C1 segment of cervical spinal cord (tissue), 14 donors: ENCODE measurements around the gene COL25A1.
"Not testable (repeated sequence)": the region's sequence is repeated elsewhere in the genome, so short reads cannot be mapped to it uniquely, and the experiment has no call there.

Experiments
- DNase-seq, 14 donors: peaks; one replicate each; lab custom pipeline; 2025; lab: John Stamatoyannopoulos, UW

The COL25A1 gene

DNA sequence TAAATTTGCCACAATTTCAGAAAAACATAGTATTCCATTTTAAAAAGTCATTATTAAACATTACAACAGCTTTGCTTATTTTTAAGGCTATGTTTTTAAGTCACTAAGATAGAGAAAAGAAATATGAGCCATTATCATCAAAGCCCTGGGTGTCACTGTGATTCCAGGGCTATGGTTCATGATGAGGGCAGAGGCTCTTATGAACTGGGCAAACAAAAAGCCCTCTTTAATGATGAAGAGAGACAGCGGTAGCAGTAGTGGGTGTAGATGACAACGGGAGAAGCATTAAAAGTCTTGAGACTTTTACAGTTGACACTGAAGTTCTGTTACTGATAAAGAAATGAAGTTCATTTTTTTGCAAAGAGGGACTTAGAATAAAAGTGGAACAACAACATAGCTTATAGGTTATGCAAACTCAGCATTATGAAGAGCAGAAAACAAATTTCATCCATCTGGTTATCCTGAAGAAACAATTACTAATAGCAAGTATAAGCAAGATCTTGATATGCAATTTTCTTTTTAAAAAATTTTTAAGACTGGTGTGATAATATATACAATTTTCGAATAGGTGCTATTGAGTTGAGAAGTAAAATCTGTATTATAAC is 336.9 kb downstream of the COL25A1 start:
- no peak for DNase-seq

DNA sequence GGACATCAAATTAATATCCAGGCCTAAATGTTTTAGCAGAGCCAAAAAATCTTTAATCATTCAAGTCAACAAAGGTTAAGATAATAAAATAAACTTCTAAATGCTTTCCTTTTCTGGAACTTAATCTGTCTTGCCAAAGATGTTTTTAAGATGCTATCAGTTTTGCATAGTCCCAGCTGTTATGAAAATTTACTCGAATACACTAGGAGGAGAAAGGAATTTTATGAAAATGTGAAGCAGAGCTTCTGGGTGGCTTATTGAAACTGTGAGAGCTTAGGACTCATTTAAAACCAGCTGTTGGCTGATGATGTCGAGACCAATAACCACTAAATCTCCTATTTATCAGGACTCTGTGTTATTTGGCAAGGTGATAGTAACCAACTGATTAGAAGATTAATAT is 337.4 kb downstream of the COL25A1 start:
- DNase-seq = no peak

DNA sequence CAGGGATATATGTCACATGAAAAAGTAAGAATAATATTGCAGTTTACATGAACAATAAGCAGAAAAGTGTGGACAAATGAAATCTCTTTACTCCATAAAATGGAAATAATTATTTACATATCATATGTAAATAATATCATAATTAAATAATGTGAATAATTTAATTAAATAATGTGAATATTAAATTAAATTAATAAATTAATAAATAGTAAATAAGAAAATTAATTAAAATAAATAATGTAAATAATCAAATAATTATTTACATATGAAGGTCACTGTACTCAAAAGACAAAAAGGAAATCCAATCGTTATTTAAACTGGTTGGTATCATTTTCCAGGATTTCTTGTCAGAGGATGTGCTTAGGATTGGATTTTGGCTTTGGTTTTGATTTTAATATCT is 338.5 kb downstream of the COL25A1 start:
- no peak for DNase-seq

DNA sequence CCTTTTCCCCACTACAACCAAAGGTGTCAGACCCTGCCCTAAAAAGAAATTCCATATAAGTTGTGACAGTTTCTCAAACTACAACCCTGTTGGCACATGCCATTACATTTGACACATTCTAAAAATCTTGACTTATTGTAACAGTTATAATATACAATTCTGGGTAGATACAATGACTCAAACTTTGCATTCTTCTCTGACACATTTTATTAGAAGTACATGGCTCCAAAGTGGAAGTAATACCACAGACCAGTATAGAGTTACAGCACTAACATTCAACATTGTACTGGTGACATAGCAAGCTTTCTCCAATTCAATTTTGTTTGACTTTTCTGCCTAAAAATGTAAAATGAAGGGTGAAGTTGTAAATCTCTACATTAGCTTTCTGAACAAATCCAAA is 343.0 kb downstream of the COL25A1 start:
- no peak for DNase-seq

DNA sequence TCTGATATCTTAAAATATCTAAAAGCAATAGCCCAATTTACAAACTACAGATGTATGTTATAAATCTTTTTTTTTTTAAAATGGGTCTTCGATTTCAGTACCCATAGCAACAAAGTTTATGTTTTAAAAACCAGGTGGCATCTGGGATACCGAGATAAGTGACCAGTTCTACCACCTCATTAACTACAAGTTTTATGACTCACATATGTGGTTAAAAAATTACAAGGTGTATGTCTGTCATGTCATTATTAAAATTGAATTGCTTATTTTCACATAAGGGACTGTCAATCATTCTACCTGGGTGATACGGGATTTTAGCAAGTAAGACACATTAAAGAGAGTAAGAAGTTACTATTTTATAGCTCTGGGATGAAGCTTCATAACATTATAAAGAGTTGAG is 347.6 kb downstream of the COL25A1 start:
- no peak for DNase-seq

DNA sequence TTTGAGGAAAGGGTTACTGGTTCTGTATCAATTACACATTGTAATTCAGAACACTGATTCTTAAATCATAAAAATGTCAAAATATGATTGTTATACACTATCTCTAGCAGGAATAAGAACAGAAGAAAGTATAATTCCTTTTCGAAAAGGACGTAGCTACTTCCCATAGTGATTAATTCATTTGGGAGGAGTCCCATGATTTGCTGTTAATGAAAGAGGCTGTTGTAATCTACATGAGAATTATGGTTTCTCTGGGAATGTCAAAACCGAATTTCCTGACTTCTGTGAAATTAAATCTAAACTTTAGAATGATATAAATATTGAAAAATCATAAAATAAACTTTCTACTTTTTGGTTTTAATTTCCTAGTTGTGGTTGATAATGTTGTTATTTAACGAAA is 348.5 kb downstream of the COL25A1 start:
- DNase-seq = no peak

DNA sequence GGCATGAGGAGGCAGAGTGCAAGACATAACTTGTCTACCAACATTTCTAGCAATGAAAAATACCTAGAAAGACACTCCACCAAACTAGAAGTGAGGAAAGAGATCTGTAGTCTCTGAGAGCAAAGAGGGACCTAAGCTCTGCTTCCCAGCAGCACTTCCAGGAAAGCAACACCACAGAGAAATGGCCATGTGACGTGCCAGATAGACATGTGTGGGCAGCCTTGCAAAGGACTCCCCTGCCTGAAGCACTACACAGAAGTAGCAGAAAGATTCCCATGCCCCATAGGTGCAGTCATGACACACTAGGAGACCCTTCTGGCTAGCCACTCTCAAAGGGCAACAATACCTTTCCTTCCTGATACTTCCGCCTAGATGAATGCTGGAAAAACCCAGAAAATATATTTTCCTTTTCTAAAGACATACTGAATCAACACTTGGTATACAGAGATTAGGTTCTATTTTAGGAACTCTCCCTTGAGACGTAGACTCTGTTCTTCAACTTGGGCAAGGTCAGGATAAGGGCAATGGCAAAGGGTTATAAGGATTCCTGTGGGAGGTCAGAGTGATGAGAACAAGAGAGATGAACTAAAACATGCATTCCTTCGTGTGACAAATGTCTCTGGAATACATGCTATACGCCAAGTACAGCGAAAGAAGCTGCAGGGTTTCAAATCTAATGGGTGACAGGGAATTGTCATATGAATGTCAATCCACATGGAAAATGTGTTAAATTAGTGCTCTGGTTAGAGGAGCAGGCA is 352.1 kb downstream of the COL25A1 start:
- no peak for DNase-seq

DNA sequence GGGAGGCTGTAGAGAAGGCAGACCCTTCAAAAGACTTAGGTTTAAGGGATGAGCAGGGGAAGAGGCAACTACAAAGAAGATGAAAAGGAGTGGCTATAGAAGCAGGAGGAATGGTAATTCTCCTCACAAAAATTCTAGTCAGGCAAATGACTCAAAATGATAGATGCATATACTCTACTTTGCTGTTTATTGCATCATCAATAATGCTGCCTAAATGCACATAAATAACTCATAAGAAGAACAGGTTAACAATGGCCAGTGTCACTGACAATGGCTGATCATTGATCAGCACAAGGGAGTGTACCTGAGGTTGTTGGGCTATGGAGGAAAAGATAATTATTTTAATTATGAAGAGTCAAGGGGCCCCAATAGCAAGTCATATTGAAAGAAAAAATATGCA is 354.9 kb downstream of the COL25A1 start:
- no peak for DNase-seq

DNA sequence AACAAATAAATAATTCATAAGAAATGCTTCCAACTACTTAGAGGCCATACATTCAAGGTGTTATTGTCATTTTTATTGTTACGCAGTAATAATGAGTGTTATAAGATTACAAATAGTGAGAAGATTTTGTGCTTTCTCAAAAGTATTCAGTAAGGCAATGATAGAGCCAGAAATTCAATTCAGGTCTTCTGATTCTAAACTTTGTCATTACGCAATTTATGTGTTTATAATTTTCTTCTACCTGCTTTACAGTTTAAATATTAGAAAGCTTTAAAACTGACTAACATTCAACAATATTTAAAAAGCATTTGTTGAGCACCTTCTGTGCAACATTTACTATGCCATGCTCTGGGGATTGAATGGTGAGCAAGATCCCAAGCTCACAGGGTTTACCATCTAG is 356.2 kb downstream of the COL25A1 start:
- no peak for DNase-seq

DNA sequence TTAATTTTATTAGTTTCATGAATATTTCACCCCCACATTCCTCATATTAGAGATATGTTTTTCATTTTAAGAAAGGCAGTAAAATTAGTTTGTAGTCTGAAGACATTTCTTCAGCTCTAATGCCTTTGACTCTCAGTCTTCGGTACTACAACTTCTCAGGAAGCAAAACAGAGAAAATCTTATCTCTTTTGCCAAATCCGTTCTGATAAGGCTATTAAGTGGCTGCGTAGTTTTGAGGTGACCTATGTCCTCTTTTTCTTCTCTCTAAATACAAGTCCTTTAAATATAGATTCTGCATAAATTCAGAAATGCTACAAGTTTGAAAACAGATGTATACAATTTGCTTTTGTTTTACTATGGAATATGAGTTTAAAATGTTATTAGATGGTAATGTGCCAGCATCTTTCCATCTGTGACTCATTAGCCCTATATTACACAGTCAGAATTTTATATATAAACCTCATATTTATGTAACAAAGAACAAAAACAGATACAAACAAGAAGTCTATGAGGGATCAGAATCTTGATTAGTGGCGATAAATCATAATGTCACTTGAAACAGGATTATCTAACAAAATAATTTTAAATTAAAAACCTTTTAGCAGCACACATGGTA is 358.4 kb downstream of the COL25A1 start:
- no peak for DNase-seq

DNA sequence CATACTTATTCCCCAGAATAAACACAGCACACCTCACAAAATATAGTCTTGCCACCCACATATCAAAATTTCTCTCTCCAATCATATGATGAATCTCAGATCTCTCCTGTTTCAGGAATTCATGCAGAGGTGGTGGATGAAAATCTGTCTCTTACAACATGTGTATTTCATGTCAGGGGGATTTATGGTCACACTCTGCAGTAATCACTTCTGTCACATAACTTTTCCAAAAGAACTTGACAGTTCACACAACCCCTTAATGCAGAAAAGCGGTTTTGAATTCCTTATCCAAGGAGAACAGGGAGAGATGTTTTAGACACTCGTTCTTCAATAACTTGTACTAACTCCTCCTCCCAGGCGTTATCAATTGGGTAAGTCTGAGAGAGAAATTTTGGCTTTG is 359.1 kb downstream of the COL25A1 start:
- DNase-seq = no peak

DNA sequence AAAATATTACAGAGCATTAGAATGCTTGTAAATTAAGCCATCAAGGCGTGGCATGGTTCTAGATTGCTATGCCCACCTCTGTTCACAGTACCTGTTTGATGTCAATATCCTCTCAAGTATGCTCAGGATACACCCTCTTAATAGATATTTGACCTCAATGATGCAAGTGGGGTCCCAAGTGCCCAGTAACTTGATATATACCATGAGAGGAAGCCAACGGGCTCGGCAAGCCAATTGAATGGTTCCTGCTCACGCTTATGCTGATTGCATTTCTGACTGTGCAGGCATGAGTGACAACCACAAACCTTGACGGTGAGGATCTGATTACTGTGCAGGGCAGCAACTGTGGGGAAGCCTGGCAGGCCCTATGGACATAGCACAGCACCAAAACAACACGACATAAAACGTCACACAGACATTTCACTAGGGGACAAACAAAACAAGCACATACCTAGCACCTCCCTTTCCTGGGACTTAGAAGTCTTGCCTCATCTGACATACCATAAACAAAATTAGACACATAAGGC is 360.5 kb downstream of the COL25A1 start:
- DNase-seq = no peak

DNA sequence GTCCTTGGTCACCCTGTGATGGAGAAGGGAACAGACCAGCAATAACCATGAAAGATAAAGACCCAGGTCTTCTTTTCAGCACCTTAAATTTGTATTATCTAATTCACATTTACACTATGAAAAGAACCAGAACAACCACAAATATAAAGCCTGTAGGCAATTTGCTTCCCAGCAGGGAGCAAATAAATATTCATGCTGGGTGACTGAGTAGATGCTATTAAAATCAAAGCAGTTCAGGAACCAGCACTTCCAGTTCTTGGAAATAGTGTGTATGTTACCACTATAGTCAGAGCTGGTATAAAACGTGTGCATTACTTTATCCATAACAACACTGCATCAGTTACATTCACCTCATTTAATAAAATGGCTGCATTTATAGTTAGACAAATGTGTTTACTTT is 361.8 kb downstream of the COL25A1 start:
- no peak for DNase-seq

DNA sequence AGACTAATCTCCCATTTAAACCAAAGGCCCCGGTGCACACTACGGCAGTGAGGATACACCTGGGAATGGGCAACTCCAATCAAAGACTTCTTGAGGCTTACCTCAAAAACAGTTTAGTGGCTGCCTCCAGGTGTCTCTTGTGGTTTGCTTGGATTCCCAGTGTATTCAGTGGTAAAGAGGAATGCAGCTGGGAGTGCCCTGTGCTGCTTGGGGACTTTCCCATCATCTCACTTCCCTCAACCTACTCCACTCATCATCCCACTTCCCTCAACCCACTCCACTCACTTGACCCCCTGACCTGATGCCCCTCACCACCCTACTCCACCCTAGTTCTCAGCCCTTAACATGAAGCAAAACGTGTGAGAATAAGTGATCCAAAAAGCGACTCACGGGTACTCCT is 362.3 kb downstream of the COL25A1 start:
- no peak for DNase-seq

DNA sequence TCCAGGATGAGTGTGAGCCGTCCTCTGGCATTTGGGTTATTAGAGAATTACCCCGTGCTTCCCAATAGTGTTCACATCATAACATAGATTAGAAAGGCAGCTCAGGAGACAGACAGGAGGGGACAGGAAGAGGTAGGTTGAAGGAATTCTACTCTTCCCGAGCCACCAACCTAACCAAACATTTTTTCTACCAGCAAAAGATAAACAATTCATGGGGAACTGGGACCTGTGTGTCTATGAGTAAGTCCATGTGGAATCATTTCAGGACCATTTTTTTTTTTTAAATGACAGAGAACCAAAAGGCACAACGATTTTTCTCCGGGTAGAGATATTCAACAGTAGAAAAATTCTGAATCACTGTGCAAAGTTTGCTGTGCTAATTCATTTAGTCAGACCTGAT is 365.4 kb downstream of the COL25A1 start:
- no peak for DNase-seq

DNA sequence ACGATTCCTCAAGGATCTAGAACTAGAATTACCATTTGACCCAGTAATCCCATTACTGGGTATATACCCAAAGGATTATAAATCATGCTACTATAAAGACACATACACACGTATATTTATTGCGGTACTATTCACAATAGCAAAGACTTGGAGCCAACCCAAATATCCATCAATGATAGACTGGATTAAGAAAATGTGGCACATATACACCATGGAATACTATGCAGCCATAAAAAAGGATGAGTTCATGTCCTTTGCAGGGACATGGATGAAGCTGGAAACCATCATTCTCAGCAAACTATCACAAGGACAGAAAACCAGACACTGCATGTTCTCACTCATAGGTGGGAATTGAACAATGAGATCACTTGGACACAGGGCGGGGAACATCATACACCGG is 368.5 kb downstream of the COL25A1 start:
- not testable (repeated sequence) for DNase-seq

DNA sequence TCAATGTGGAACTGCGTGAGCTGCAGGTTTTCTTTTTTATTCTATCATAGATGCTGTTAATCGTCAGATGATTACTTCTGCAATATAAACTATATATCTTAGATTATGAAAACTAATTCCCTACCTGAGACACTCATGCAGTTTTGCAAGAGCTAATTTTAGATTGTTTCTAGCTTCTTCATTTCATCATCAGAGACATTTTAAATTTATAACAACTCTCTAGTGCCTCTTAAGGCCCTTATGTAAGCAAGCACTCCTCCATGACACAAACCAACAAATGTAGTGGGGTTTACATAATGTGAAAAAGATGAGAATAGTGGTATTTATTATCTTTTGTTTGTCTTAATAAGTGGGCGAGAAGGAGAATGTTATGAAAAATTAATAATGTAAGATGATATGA is 369.4 kb downstream of the COL25A1 start:
- DNase-seq = no peak

DNA sequence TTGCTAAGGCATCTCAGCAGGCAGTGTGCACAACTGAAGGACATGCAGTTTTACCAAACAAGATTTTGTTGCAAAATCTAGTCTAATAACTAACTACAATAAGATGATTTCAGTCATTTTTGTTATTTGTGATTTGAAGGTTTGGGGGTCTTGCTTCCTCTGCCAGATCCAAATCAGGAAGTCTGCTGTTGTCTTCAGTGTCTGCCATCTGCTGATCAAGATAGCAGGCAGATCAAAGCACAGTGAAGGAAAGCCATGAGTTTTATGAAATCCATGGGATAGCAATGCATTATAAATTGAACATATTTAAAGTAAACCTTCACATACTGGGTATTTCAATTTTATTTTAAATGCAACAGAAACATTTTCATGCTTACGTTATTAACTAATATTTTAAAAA is 370.5 kb downstream of the COL25A1 start:
- DNase-seq = no peak

DNA sequence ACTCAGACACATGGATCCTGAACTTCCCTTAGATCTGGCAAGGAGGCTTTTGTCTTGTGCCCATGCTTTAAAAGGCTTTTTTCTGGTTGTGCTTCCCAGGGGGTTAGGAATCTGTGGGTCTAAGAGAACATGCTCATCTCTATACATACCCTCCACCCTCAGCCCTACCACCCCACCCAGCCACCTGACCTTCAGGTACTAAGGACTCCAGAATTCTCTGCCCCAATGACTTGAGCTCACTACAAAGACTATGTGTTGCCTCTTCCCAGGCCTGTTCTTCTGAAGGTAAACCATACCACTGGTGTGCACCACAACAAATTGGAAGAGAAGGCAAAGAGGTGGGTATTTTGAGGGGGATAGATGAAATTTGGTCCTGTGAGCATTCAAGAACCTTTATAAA is 372.3 kb downstream of the COL25A1 start:
- no peak for DNase-seq

DNA sequence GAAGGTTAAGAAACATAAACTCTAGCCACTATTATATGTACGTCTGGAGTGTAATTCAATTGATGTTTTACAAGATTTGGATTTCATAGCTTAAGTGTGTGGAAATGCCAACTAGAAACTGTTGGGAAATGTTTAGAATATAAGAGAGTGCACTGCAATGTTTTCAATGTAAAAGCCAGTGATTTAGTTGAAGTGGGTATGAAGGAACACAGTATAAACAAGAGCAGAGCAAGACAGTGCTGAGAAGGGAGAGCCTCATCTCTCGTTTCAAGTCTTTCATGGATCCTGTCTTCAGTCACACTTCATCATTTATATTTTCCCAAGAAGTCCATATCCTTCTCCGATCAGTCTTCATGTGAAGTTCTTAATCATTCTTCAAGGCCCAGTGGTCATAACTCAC is 375.7 kb downstream of the COL25A1 start:
- no peak for DNase-seq

DNA sequence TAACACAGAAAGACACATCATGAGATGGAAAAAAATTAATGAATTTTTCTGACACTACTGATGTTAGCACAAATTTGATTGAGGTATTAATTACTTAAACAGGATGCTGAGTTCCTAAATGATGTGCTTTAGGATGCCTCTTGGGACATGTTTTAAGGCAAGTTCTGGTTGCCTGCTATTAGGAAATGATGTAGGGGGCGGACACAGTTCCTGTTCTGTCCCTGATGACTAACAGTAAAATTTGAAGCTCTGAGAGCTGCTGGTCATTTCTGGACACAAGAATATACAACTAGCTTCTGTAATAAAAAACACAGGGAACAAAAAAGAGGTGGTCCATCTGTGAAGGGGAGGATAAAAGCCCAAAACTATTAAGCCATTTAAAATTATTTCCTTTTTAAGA is 376.4 kb downstream of the COL25A1 start:
- DNase-seq = no peak

DNA sequence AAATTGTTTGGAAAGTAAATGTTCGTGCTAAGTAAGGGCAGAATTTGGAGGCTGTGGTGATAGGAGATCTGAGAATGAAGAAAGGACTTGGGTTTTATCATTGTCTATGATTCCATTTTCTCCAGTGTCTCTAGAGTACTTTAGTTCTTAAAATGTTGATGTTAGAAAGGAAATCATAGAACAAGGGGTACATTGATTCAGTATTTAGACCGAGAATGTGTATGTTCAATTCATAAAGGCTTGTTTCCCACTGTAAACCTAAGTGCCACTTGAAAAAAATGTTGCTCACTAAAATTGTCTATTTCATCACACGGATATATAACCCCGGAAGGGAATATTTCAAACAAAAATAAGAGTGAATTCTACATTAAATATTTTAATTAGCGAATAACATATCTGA is 380.3 kb downstream of the COL25A1 start:
- DNase-seq = no peak
